Vagina (tissue), 2 donors: ENCODE measurements around the gene DDR2.

Experiments used
- CTCF ChIP-seq, 3 experiments: fragments of 450-650 bp in 2 of 3; fragments of 200-600 bp in 1 of 3; sonication (generic) in 1 of 3; IDR thresholded peaks; one replicate each; pipeline ENCODE4 v1.5.1; 2017 to 2019; ENCODE audit warnings: antibody characterized with exemption in 3 of 3, mild to moderate bottlenecking in 2 of 3, moderate library complexity in 2 of 3
- POLR2A ChIP-seq, 2 donors: fragments of 450-650 bp; IDR thresholded peaks; one replicate each; pipeline ENCODE4 v1.6.1; 2017; ENCODE audit warnings: antibody characterized with exemption in 2 of 2, mild to moderate bottlenecking in 2 of 2, moderate library complexity in 2 of 2

GRCh38 chr1:162736184-162736583 lies 103.9 kb downstream of the DDR2 start:
- no peak for TF ChIP-seq POLR2A (IDR thresholded peaks at IDR 0.05)
- TF ChIP-seq CTCF (IDR thresholded peaks at IDR 0.05) = no peak
